Measurements from ENCODE around the gene SLC4A7. TPM values are rescaled to one million over a fixed set of nuclear protein-coding genes. Genes with fewer than 3 reads are reported as not detected.
"Not testable (repeated sequence)": the region's sequence is repeated elsewhere in the genome, so short reads cannot be mapped to it uniquely, and the experiment has no call there.

SLC4A7 gene
- total RNA-seq, 1 experiment from 2014 or later, result 61.1 TPM

DNA sequence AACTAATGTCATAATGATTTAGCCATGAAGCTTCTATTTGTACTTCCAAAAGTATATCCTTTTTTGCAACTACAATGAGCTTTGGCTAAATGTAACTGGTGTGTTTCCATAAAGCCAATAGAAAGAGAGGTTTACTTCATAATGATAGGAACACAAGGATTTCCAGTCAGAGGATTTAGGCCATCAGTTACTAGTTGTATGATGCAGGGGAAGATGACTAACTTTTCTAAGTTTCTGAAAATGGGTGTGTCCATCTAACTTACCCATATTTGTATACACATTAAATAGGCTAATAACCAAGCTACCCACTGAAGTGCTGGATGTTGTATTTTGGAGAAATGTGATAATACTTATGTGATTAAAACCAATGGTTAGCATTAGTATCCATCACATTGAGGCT lies 55.7 kb downstream of the SLC4A7 start:
- no peak for DNase-seq
- Histone ChIP-seq H3K27me3 (ENCODE audit: control insufficient read depth, insufficient read depth, low read length) (no peaks in the 10 kb centered on the region), H3K4me3 (ENCODE audit: insufficient read depth, low read depth, low read length) (no peak overlapping the region), H3K36me3 (replicated peaks; ENCODE audit: control insufficient read depth, insufficient read depth, low read length) (peaks cover 13% of the 10 kb centered on the region)

DNA sequence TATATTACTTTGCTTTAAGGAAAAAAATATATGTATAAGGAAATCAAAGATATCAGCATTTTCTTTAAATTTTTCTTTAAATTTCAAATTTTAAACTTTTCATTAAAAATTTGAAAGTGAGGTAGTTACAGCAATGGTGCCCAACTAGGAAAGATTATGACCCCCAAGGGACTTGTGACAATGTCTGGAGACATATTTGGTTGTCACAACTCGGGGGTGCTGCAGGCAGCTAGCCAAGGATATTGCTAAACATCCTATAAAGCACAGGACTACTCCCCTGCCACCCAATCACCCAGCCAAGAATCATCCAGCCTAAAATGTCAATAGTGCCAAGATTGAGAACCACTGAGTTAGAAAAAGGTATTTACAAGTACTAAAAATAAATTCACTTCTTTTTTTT lies 57.3 kb downstream of the SLC4A7 start:
- no peak for DNase-seq
- Histone ChIP-seq H3K4me3 (ENCODE audit: insufficient read depth, low read depth, low read length) (no peak overlapping the region), H3K36me3 (replicated peaks; ENCODE audit: control insufficient read depth, insufficient read depth, low read length) (peaks cover 9% of the 10 kb centered on the region), H3K27me3 (ENCODE audit: control insufficient read depth, insufficient read depth, low read length) (no peaks in the 10 kb centered on the region)

DNA sequence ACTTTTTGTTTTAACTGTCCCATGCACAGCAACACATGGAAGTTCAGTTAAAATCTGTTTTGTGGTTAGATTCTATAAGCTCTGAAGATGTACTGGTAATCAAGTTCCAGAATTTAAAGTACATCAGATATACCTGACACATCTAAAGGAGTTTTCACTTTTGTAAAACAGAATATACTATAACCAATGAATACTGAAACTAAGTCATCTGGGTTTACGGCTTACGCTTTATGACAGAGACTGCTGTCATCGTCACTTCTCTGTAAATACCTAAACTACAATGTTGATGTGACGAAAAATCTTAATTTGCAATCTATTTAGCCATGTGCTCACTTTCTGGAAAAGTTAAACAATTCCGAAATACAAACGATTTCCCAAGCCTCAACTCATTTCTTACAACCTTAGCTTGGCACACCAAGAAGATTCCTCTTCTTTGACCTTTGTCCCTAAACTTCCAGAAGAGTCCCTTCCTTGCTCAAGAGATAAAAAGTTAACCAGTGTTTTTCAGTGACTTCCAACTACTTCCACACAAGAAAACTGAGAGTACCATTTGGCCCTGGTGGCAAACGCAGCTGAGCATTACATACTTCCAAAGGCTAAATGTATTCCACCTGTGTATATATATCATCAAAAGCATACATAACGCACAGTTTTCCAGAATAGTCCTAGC lies 58.2 kb downstream of the SLC4A7 start:
- Histone ChIP-seq H3K27me3 (ENCODE audit: control insufficient read depth, insufficient read depth, low read length) (no peaks in the 10 kb centered on the region), H3K36me3 (replicated peaks; ENCODE audit: control insufficient read depth, insufficient read depth, low read length) (peaks cover 8% of the 10 kb centered on the region), H3K4me3 (ENCODE audit: insufficient read depth, low read depth, low read length) (no peak overlapping the region)
- DNase-seq, result no peak

DNA sequence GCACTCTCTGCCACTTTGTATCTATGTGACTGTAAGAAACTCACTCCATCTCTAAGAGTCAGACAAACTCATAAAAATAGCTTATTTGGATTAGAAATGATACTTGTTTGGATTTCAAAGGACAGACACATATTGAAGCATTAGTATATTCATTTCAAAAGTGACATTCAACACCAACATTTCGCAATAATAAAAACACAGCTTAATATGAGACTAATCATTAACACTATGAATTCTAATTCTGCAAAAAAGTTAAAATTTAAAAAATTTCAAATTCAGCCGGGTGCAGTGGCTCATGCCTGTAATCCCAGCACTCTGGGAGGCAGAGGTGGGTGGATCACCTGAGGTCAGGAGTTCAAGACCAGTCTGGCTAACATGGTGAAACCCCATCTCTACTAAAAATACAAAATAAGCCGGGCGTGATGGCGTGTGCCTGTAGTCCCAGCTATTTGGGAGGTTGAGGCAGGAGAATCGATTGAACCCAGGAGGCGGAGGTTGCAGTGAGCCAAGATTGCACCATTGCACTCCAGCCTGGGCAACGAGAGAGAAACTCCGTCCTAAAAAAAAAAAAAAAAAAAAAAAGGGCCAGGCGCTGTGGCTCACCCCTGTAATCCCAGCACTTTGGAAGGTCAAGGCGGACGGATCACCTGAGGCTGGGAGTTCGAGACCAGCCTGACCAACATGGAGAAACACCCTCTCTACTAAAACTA lies 59.2 kb downstream of the SLC4A7 start:
- DNase-seq; H3K27me3 ChIP-seq (ENCODE audit: control insufficient read depth, insufficient read depth, low read length); H3K4me3 ChIP-seq (ENCODE audit: insufficient read depth, low read depth, low read length); H3K36me3 ChIP-seq (replicated peaks; ENCODE audit: control insufficient read depth, insufficient read depth, low read length): not testable (repeated sequence)

DNA sequence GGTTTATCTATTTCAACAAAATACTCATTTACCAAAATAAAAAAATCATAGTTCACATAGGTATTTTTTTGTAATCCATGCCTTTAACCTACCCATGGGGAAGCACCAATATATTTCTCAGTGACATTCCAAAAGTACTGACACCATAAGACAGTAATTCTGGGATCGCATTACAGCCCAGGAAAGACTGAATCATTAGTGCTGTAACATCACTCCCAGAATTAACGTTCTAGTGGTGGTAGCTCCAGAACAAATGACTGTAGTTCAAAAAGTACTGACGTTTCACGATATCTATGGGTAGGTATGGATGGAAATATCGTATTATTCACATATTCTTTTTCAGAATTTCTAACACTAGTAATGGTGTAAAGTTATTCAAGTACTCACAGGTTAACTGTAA lies 60.7 kb downstream of the SLC4A7 start:
- H3K27me3 ChIP-seq (ENCODE audit: control insufficient read depth, insufficient read depth, low read length), result no peaks in the 10 kb centered on the region
- H3K36me3 ChIP-seq (replicated peaks; ENCODE audit: control insufficient read depth, insufficient read depth, low read length), result peaks cover 4% of the 10 kb centered on the region
- H3K4me3 ChIP-seq (ENCODE audit: insufficient read depth, low read depth, low read length), result no peak overlapping the region
- no peak for DNase-seq

DNA sequence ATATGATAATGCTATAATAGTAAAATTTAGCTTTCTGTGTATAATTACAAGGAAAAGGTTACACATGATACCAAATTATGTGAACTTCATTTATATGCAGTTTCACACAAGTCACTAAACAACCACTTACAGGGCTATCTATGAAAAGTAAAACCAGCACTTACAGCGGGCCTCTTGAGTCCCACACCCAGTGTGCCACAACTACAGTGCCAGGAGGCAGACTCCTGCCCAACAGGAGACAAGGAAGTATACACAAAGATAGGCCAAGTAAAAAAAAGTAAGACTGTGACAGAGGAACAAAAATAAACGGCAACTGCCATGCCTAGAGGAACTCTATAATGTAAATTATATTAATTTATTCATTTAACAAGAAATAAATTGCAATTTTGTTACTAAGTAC lies 61.6 kb downstream of the SLC4A7 start:
- DNase-seq, result no peak
- Histone ChIP-seq H3K4me3 (ENCODE audit: insufficient read depth, low read depth, low read length) (no peak overlapping the region), H3K36me3 (replicated peaks; ENCODE audit: control insufficient read depth, insufficient read depth, low read length) (peaks cover 6% of the 10 kb centered on the region), H3K27me3 (ENCODE audit: control insufficient read depth, insufficient read depth, low read length) (no peaks in the 10 kb centered on the region)

DNA sequence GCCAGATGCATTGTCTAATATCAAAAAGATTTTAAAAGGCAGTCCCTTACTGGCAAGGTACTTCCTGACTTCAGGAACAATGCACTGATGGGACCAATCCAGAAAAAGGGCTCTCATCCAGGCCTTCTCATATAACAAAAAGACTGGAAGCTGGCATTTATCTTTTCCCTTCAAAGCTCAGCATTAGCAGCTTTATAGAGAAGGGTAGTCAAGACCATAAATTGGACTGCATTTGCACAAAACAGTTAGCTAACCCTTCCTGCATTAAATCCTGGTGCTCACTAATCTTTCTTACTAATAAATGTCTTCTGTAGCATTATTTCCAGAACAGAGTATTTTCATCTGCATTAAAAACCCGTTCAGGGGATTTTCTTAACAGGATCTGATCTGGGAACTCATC lies 69.0 kb downstream of the SLC4A7 start:
- peaks cover 7% of the 10 kb centered on the region for H3K36me3 ChIP-seq (replicated peaks; ENCODE audit: control insufficient read depth, insufficient read depth, low read length)
- H3K4me3 ChIP-seq (ENCODE audit: insufficient read depth, low read depth, low read length), result no peak overlapping the region
- H3K27me3 ChIP-seq (ENCODE audit: control insufficient read depth, insufficient read depth, low read length), result no peaks in the 10 kb centered on the region
- no peak for DNase-seq

DNA sequence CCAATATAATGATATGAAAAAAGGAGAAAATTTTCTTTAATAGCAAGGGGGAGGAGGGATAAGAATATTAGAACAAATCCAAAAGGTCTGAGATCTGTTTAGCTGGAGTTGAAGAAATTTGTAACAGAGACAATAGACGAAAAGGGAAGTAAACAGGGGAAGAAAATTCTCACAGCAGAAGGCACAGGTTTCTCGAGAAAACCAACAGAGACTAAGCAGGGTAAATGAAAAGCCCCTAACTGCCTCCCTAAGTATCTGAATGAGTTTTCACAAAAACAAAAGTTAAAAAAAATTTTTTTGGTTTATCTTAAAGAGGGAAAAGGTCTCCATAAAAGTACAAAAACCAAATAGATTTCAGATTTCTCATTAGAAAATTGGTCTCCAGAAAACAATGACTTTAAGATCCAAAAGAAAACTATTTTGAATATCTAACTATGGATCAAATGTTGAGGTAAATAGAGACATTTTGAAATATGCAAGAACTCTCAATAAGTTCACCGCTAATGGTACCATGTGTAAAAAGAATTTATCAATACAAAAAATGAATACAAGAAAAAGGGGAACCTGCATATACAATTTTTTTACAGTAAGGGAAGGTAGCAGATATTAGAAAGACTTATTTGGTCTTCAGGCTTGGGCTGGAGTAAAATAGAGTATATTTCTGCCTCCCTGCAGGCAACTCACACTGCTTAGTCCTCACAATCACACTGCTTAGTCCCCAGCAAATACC lies 91.1 kb downstream of the SLC4A7 start:
- no peak overlapping the region for H3K4me3 ChIP-seq (ENCODE audit: insufficient read depth, low read depth, low read length)
- DNase-seq, result no peak
- peaks cover 4% of the 10 kb centered on the region for H3K36me3 ChIP-seq (replicated peaks; ENCODE audit: control insufficient read depth, insufficient read depth, low read length)
- H3K27me3 ChIP-seq (ENCODE audit: control insufficient read depth, insufficient read depth, low read length), result no peaks in the 10 kb centered on the region

DNA sequence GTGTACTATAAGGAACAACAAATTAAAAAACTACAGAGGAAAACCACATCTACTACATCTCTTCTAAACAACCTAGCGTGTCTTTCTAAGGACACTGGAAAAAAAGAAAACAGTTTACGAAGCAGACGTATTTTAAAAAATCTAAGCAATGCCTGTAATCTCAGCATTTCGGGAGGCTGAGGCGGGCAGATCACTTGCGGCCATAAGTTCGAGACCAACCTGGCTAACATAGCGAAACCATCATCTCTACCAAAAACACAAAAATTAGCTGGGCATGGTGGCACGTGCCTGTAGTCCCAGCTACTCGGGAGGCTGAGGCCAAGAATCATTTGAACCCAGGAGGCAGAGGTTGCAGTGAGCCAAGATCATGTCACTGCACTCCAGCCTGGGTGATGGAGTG lies 91.8 kb downstream of the SLC4A7 start:
- not testable (repeated sequence) for DNase-seq; H3K27me3 ChIP-seq (ENCODE audit: control insufficient read depth, insufficient read depth, low read length); H3K36me3 ChIP-seq (replicated peaks; ENCODE audit: control insufficient read depth, insufficient read depth, low read length); H3K4me3 ChIP-seq (ENCODE audit: insufficient read depth, low read depth, low read length)

DNA sequence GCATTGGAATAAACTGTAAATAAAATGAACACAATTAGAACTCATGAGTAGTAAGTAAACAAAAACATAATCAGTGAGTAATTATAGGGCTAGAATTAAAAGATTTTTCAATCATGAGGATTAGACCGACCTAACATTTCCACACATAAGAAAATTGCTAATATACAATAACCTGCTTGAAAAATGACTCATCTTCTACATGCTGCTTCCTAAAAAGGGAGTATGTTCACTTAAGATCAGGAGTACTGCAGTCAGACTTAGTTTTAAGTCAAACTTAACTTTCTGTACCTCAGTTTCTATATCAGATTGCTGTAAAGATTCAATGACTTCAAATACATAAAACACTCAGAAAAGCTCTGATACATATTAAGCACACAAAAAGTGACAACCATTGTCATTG lies 92.4 kb downstream of the SLC4A7 start:
- Histone ChIP-seq H3K27me3 (ENCODE audit: control insufficient read depth, insufficient read depth, low read length) (no peaks in the 10 kb centered on the region), H3K36me3 (replicated peaks; ENCODE audit: control insufficient read depth, insufficient read depth, low read length) (peaks cover 4% of the 10 kb centered on the region), H3K4me3 (ENCODE audit: insufficient read depth, low read depth, low read length) (no peak overlapping the region)
- no peak for DNase-seq

DNA sequence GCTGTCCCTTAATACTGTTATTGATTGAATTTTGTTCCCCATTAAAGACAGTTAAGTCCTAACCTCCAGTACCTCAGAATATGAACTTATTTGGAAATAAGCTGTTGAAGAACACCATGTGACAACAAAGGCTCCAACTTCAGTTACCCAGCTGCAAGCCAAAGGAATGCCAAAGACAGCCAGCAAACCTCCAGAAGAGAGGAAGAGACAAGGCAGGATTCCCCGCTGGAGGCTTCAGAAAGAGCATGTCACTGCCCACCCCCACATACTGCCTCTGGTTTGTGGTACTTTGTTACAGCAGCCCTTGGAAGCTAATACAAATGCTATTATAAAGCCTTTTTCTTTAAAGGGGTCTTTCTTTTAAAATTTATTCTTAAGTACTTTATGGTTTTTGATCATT lies 96.6 kb downstream of the SLC4A7 start:
- Histone ChIP-seq H3K4me3 (ENCODE audit: insufficient read depth, low read depth, low read length) (no peak overlapping the region), H3K27me3 (ENCODE audit: control insufficient read depth, insufficient read depth, low read length) (no peaks in the 10 kb centered on the region), H3K36me3 (replicated peaks; ENCODE audit: control insufficient read depth, insufficient read depth, low read length) (peaks cover 7% of the 10 kb centered on the region)
- no peak for DNase-seq

DNA sequence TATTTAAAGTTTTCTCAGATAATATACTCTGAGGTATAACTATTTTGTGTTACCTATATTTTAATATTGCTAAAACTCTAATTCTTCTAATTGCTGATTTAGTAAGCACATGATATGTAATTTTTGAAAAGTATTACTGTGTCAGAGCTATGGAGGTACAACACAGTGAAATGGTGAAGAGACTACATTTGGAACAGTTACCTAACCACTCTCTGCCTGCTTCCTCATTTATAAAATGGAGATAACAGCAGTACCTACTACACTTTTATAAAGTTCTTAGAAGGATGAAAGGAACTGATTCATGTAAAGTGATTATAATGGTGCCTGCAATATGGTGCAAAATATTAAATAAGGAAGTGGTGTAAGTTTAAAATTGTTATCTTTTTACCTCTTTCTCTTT lies 98.7 kb downstream of the SLC4A7 start:
- H3K36me3 ChIP-seq (replicated peaks; ENCODE audit: control insufficient read depth, insufficient read depth, low read length), result peaks cover 9% of the 10 kb centered on the region
- no peak overlapping the region for H3K4me3 ChIP-seq (ENCODE audit: insufficient read depth, low read depth, low read length)
- DNase-seq, result no peak
- H3K27me3 ChIP-seq (ENCODE audit: control insufficient read depth, insufficient read depth, low read length), result no peaks in the 10 kb centered on the region

DNA sequence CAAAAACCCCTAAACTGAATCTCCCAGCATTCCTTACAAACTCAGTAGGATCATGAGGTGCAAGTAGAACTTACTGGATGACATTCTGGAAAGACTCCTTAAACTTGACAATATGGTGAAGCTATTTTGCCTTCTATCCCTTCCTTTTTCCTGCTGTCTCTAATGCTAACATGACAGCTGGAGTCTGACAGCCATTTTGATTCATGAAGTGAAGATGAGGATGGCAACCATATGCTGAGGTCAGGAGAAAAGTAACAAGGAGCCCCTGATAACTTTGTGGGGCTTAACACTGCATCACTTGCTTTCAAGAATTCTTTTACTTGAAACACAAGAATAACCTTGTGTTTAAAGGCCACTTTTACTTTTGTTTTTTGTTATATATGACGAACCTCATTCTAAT lies 100.0 kb downstream of the SLC4A7 start:
- H3K36me3 ChIP-seq (replicated peaks; ENCODE audit: control insufficient read depth, insufficient read depth, low read length), result peaks cover 10% of the 10 kb centered on the region

DNA sequence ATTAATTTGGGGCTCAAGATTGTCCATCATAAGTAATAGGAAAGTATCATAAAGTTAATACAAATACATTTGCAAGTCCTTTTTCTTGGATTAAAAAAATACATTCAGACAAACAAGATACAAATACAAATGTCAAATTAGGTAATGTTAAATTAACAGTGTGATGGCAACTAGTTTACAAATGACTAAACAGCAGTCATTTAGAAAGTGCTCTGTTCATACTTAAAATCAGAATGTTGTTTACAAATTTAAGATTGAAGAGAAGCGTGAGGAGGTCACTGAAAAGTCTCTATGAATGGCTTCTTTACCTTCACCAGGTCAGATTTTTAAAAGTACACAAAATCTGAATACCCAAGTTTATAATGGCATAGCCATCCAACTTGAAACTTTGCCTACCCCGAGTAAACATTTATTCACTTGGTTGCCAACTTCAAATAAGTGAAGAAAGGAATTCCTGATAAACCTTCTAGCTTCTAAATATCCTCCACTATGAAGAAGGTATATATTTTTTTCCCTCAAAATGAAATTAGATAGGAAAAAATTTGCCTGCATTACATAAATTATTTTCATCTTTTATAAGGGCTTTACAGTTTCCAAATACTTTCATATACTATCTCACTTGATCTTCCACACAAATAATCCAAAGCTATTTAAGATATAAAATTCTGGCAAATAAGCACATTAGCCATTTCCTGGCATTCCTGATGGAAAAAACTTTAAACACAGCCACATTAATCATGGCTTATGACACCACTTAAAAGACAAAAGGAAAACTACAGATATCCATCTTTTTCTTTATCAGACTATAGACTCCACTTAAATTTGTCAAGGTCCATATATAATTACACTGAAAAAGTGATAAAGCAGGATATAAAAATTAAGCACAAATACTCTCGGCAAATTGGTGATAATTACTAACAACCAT lies 103.5 kb downstream of the SLC4A7 start:
- no peak for DNase-seq
- H3K4me3 ChIP-seq (ENCODE audit: insufficient read depth, low read depth, low read length), result no peak overlapping the region
- peaks cover 8% of the 10 kb centered on the region for H3K36me3 ChIP-seq (replicated peaks; ENCODE audit: control insufficient read depth, insufficient read depth, low read length)
- H3K27me3 ChIP-seq (ENCODE audit: control insufficient read depth, insufficient read depth, low read length), result no peaks in the 10 kb centered on the region

More for the DNA sequence above, 100.0 kb downstream of the SLC4A7 start:
- no peak for DNase-seq
- no peaks in the 10 kb centered on the region for H3K27me3 ChIP-seq (ENCODE audit: control insufficient read depth, insufficient read depth, low read length)
- no peak overlapping the region for H3K4me3 ChIP-seq (ENCODE audit: insufficient read depth, low read depth, low read length)
